ENCODE results near the gene RGL4.
"Not testable (repeated sequence)": the region's sequence is repeated elsewhere in the genome, so short reads cannot be mapped to it uniquely, and the experiment has no call there.

Gene RGL4

GRCh38 chr22:23690713-23691112, at the start of gene RGL4:
RGL4 (plus strand) TSS chr22:23691013; CDS start chr22:23692031, 1,018 bp downstream.
- DNase-seq, result no peak

GRCh38 chr22:23646526-23646925, 44.3 kb upstream of the RGL4 start:
- not testable (repeated sequence) for DNase-seq

- no peak for DNase-seq
Measured at GRCh38 chr22:23649071-23649501, 41.7 kb upstream of the RGL4 start.

- DNase-seq, result no peak
Measured at GRCh38 chr22:23651676-23652075, 39.1 kb upstream of the RGL4 start.

GRCh38 chr22:23652286-23652685, 38.5 kb upstream of the RGL4 start:
- DNase-seq, result no peak

- no peak for DNase-seq
Measured at GRCh38 chr22:23652711-23653110, 38.1 kb upstream of the RGL4 start.

- no peak for DNase-seq
Measured at GRCh38 chr22:23655891-23656475, 34.8 kb upstream of the RGL4 start.

- DNase-seq, result no peak
Measured at GRCh38 chr22:23657727-23658126, 33.1 kb upstream of the RGL4 start.

GRCh38 chr22:23660381-23660780, 30.4 kb upstream of the RGL4 start:
- not testable (repeated sequence) for DNase-seq

GRCh38 chr22:23670378-23671295, 20.2 kb upstream of the RGL4 start:
- DNase-seq, result no peak

- not testable (repeated sequence) for DNase-seq
Measured at GRCh38 chr22:23671387-23671786, 19.4 kb upstream of the RGL4 start.

- DNase-seq, result not testable (repeated sequence)
Measured at GRCh38 chr22:23672307-23673049, 18.3 kb upstream of the RGL4 start.

GRCh38 chr22:23673050-23673620, 17.7 kb upstream of the RGL4 start:
- no peak for DNase-seq

- DNase-seq, result no peak
Measured at GRCh38 chr22:23673826-23674690, 16.8 kb upstream of the RGL4 start.

- DNase-seq, result not testable (repeated sequence)
Measured at GRCh38 chr22:23674886-23675501, 15.8 kb upstream of the RGL4 start.

GRCh38 chr22:23675502-23676415, 15.1 kb upstream of the RGL4 start:
- no peak for DNase-seq

- not testable (repeated sequence) for DNase-seq
Measured at GRCh38 chr22:23676841-23677700, 13.7 kb upstream of the RGL4 start.

- DNase-seq, result no peak
Measured at GRCh38 chr22:23677701-23677995, 13.2 kb upstream of the RGL4 start.

GRCh38 chr22:23678133-23678532, 12.7 kb upstream of the RGL4 start:
- DNase-seq, result no peak

Measured in NCI-H187 (cell line).